ENCODE data around the gene FAM118A.

- no peak for TF ChIP-seq GATA2 (IDR thresholded peaks at IDR 0.05; ENCODE audit: low read depth, low read length)
- no peak for TF ChIP-seq GATA3 (IDR thresholded peaks at IDR 0.05; ENCODE audit: low read depth, low read length)
Measured at GRCh38 chr22:45278125-45278524, 31.6 kb upstream of the FAM118A start.

All from SH-SY5Y (cell line).